Caco-2 (cell line): ENCODE data around the gene ESPL1. TPM values are rescaled to one million over a fixed set of nuclear protein-coding genes. Genes with fewer than 3 reads are reported as not detected.

ENCODE experiments used
- BruUV-seq: library from RNA; stranded (reverse); fragments of 400-500 nt; replicated peaks from 2 replicates; lab custom pipeline; 2021; lab: Mats Ljungman, UMichigan
- CTCF ChIA-PET: fragments of 300-600 bp; sonication (Branson Sonifier 250); formaldehyde crosslinking; loops from one replicate; lab custom pipeline; 2022; ENCODE audit warnings: antibody characterized with exemption; lab: Charles Lee
- POLR2A ChIA-PET: fragments of 300-600 bp; sonication (Branson Sonifier 250); formaldehyde crosslinking; loops from one replicate; lab custom pipeline; 2022; ENCODE audit warnings: antibody characterized with exemption; lab: Charles Lee
- DNase-seq, 2 experiments: peaks; one replicate each; pipeline versions ENCODE4 v3.0.0 to v3.0.0-alpha.2; 2020 to 2022
- H3K27me3 ChIP-seq: replicated peaks from 2 replicates; pipeline ENCODE4 v1.6.0; 2011; ENCODE audit warnings: low read length; ENCODE audit not compliant: control insufficient read depth, insufficient read depth
- H3K36me3 ChIP-seq: 2 replicates; pipeline ENCODE4 v1.5.1; 2011; ENCODE audit warnings: low read length; ENCODE audit not compliant: control insufficient read depth, insufficient read depth
- H3K4me1 ChIP-seq: fragments of 250-450 bp; sonication (Bioruptor Pico); 2 replicates; pipeline ENCODE4 v1.5.1; 2020; ENCODE audit warnings: mild to moderate bottlenecking
- H3K4me3 ChIP-seq: 2 replicates; pipeline ENCODE4 v1.5.1; 2011; ENCODE audit warnings: low read depth, mild to moderate bottlenecking, control low read depth, low read length
- H3K9me3 ChIP-seq: fragments of 250-450 bp; sonication (Bioruptor Pico); 2 replicates; pipeline ENCODE4 v1.5.1; 2020; ENCODE audit warnings: mild to moderate bottlenecking, moderate library complexity
- H3K27ac Mint-ChIP-seq: one replicate; pipeline ENCODE4 v1.8.0; 2022; ENCODE audit warnings: mixed read lengths; ENCODE audit not compliant: unreplicated experiment
- H3K27me3 Mint-ChIP-seq: one replicate; pipeline ENCODE4 v1.8.0; 2022; ENCODE audit warnings: mixed read lengths; ENCODE audit not compliant: insufficient read depth, unreplicated experiment
- H3K36me3 Mint-ChIP-seq: one replicate; pipeline ENCODE4 v1.8.0; 2022; ENCODE audit warnings: mild to moderate bottlenecking, mixed read lengths; ENCODE audit not compliant: insufficient read depth, unreplicated experiment
- H3K4me1 Mint-ChIP-seq: one replicate; pipeline ENCODE4 v1.8.0; 2022; ENCODE audit warnings: low read depth, mixed read lengths; ENCODE audit not compliant: unreplicated experiment
- H3K4me3 Mint-ChIP-seq: one replicate; pipeline ENCODE4 v1.8.0; 2022; ENCODE audit warnings: mild to moderate bottlenecking, moderate library complexity, mixed read lengths; ENCODE audit not compliant: unreplicated experiment
- H3K9me3 Mint-ChIP-seq: one replicate; pipeline ENCODE4 v1.8.0; 2022; ENCODE audit warnings: mixed read lengths; ENCODE audit not compliant: unreplicated experiment
- CTCF ChIP-seq, 2 experiments: fragments of 200-600 bp in 1 of 2; IDR thresholded peaks; 1 replicate in 1 of 2; 2 replicates in 1 of 2; pipeline versions ENCODE4 v1.5.1 to v1.8.0; 2011 to 2022; ENCODE audit warnings: antibody characterized with exemption in 1 of 2, control low read depth in 1 of 2, inconsistent platforms in 1 of 2, low read depth in 1 of 2, low read length in 1 of 2, mild to moderate bottlenecking in 1 of 2, moderate library complexity in 1 of 2; ENCODE audit not compliant: insufficient read depth in 1 of 2, severe bottlenecking in 1 of 2, unreplicated experiment in 1 of 2
- intact Hi-C: fragments of 100-400 bp; cut with micrococcal nuclease; formaldehyde crosslinking; loops from one replicate; pipeline ENCODE4 v1.10.0; 2022; ENCODE audit not compliant: unreplicated experiment
- total RNA-seq: library from RNA; stranded (reverse); gene quantifications from 2 replicates; pipeline ENCODE4 v1.2.3, GENCODE V29; 2022

ESPL1 gene
- total RNA-seq, 1 experiment from 2014 or later = 32.3 TPM

- intact Hi-C loops = no loop called here
- no peak for DNase-seq
- ChIA-PET POLR2A (no interaction called here), CTCF (no interaction called here)
- Mint-ChIP-seq H3K27ac (no peak overlapping the region), H3K27me3 (no peaks in the 10 kb centered on the region), H3K36me3 (no peaks in the 10 kb centered on the region), H3K4me1 (peaks cover 36% of the 10 kb centered on the region), H3K4me3 (no peak overlapping the region), H3K9me3 (no peaks in the 10 kb centered on the region)
- H3K27me3 ChIP-seq = no peaks in the 10 kb centered on the region
- no TSS peak for BruUV-seq
- peaks cover 30% of the 10 kb centered on the region for H3K4me1 ChIP-seq
- H3K9me3 ChIP-seq = no peaks in the 10 kb centered on the region
- no peak for TF ChIP-seq CTCF (IDR thresholded peaks at IDR 0.05; ENCODE audit: insufficient read depth in 1 of 2, low read depth in 1 of 2, low read length in 1 of 2, severe bottlenecking in 1 of 2, unreplicated experiment in 1 of 2)
- H3K4me3 ChIP-seq = no peak overlapping the region
- no peaks in the 10 kb centered on the region for H3K36me3 ChIP-seq
These were observed 40.3 kb upstream of the ESPL1 start for GRCh38 chr12:53227836-53228235.

- Histone ChIP-seq H3K4me1 (peaks cover 33% of the 10 kb centered on the region), H3K4me3 (no peak overlapping the region), H3K9me3 (no peaks in the 10 kb centered on the region), H3K36me3 (no peaks in the 10 kb centered on the region), H3K27me3 (no peaks in the 10 kb centered on the region)
- Mint-ChIP-seq H3K4me1 (peaks cover 33% of the 10 kb centered on the region), H3K36me3 (no peaks in the 10 kb centered on the region), H3K4me3 (peak overlapping the region; percentile 26), H3K9me3 (no peaks in the 10 kb centered on the region), H3K27ac (no peak overlapping the region), H3K27me3 (no peaks in the 10 kb centered on the region)
- DNase-seq = no peak
- ChIA-PET POLR2A (no interaction called here), CTCF (no interaction called here)
- TF ChIP-seq CTCF (IDR thresholded peaks at IDR 0.05; ENCODE audit: insufficient read depth in 1 of 2, low read depth in 1 of 2, low read length in 1 of 2, severe bottlenecking in 1 of 2, unreplicated experiment in 1 of 2) = no peak
- intact Hi-C loops = loop anchor here (1.0 kb wide), 1 partner anchor 8 kb away; no protein-coding TSS in a partner anchor
- no TSS peak for BruUV-seq
These were observed 38.6 kb upstream of the ESPL1 start for GRCh38 chr12:53229454-53229853.

- BruUV-seq = no TSS peak
- Mint-ChIP-seq H3K9me3 (no peaks in the 10 kb centered on the region), H3K36me3 (no peaks in the 10 kb centered on the region), H3K27me3 (no peaks in the 10 kb centered on the region), H3K4me1 (peaks cover 26% of the 10 kb centered on the region), H3K4me3 (peak overlapping the region; percentile 26), H3K27ac (no peak overlapping the region)
- TF ChIP-seq CTCF (IDR thresholded peaks at IDR 0.05; ENCODE audit: insufficient read depth in 1 of 2, low read depth in 1 of 2, low read length in 1 of 2, severe bottlenecking in 1 of 2, unreplicated experiment in 1 of 2) = no peak
- no peak for DNase-seq
- H3K36me3 ChIP-seq = no peaks in the 10 kb centered on the region
- CTCF ChIA-PET = no interaction called here
- no peaks in the 10 kb centered on the region for H3K27me3 ChIP-seq
- intact Hi-C loops = no loop called here
- POLR2A ChIA-PET = no interaction called here
- peaks cover 28% of the 10 kb centered on the region for H3K4me1 ChIP-seq
- H3K4me3 ChIP-seq = no peak overlapping the region
- H3K9me3 ChIP-seq = no peaks in the 10 kb centered on the region
These were observed 37.8 kb upstream of the ESPL1 start for GRCh38 chr12:53230108-53230845.
